GM23338 (cell line): ENCODE measurements around the gene MRGPRE. TPM values are rescaled to one million over a fixed set of nuclear protein-coding genes. Genes with fewer than 3 reads are reported as not detected.
A peak's percentile ranks its signal among the peaks of the same experiment; 100 is the strongest.

Source experiments
- ATAC-seq: fragments of 200-7000 bp; cut with Tn5 transposase; 3 replicates; pipeline ENCODE4 v1.9.1; 2020
- DNase-seq: peaks from one replicate; pipeline ENCODE4 v3.0.0-alpha.2; 2015; ENCODE audit warnings: low spot score
- H2AFZ ChIP-seq: fragments of 200-600 bp; sonication (generic); 2 replicates; pipeline ENCODE4 v1.8.0; 2016; ENCODE audit warnings: antibody characterized with exemption, mild to moderate bottlenecking, moderate library complexity
- H3F3A ChIP-seq: fragments of 200-600 bp; sonication (generic); replicated peaks from 2 replicates; pipeline ENCODE4 v1.8.0; 2017; ENCODE audit warnings: antibody characterized with exemption, mixed run types, low read depth
- H3K27ac ChIP-seq: fragments of 200-600 bp; sonication (generic); 2 replicates; pipeline ENCODE4 v1.6.1; 2016; ENCODE audit warnings: low read depth
- H3K27me3 ChIP-seq: fragments of 200-600 bp; sonication (generic); 2 replicates; pipeline ENCODE4 v1.8.0; 2016; ENCODE audit warnings: mild to moderate bottlenecking, mixed run types, moderate library complexity; ENCODE audit not compliant: insufficient read depth
- H3K36me3 ChIP-seq: fragments of 200-600 bp; sonication (generic); 2 replicates; pipeline ENCODE4 v1.8.0; 2016; ENCODE audit warnings: mild to moderate bottlenecking; ENCODE audit not compliant: insufficient read depth
- H3K4me1 ChIP-seq: fragments of 200-600 bp; sonication (generic); 2 replicates; pipeline ENCODE4 v1.8.0; 2016; ENCODE audit warnings: mild to moderate bottlenecking, moderate library complexity; ENCODE audit not compliant: insufficient read depth
- H3K4me2 ChIP-seq: fragments of 200-600 bp; sonication (generic); 2 replicates; pipeline ENCODE4 v1.7.1; 2017; ENCODE audit warnings: mixed run types
- H3K4me3 ChIP-seq: fragments of 200-600 bp; sonication (generic); 2 replicates; pipeline ENCODE4 v1.6.1; 2016; ENCODE audit warnings: mixed run types
- H3K79me2 ChIP-seq: fragments of 200-600 bp; sonication (generic); replicated peaks from 2 replicates; pipeline ENCODE4 v1.8.0; 2017; ENCODE audit warnings: mild to moderate bottlenecking; ENCODE audit not compliant: insufficient read depth
- H3K9me2 ChIP-seq: fragments of 200-600 bp; sonication (generic); 2 replicates; pipeline ENCODE4 v1.8.0; 2017; ENCODE audit not compliant: insufficient read depth
- H4K20me1 ChIP-seq: fragments of 200-600 bp; sonication (generic); replicated peaks from 2 replicates; pipeline ENCODE4 v1.8.0; 2017; ENCODE audit warnings: mild to moderate bottlenecking; ENCODE audit not compliant: insufficient read depth
- H3K27ac Mint-ChIP-seq: 2 replicates; pipeline ENCODE4 v1.8.0; 2020; ENCODE audit warnings: inconsistent platforms, mild to moderate bottlenecking, moderate library complexity, mixed read lengths
- H3K27me3 Mint-ChIP-seq: 3 replicates; pipeline ENCODE4 v1.8.0; 2022; ENCODE audit warnings: low read depth, mild to moderate bottlenecking, moderate library complexity, mixed read lengths, inconsistent platforms; ENCODE audit not compliant: insufficient read depth, poor library complexity
- H3K36me3 Mint-ChIP-seq: 3 replicates; pipeline ENCODE4 v1.8.0; 2021; ENCODE audit warnings: low read depth, mild to moderate bottlenecking, inconsistent platforms, moderate library complexity, mixed read lengths
- H3K4me1 Mint-ChIP-seq: 3 replicates; pipeline ENCODE4 v1.8.0; 2020; ENCODE audit warnings: mild to moderate bottlenecking, inconsistent platforms, mixed read lengths
- H3K4me3 Mint-ChIP-seq: 3 replicates; pipeline ENCODE4 v1.8.0; 2021; ENCODE audit warnings: moderate library complexity, mild to moderate bottlenecking, inconsistent platforms, mixed read lengths
- H3K9me3 Mint-ChIP-seq: 3 replicates; pipeline ENCODE4 v1.8.0; 2020; ENCODE audit warnings: moderate library complexity, mild to moderate bottlenecking, inconsistent platforms, mixed read lengths
- CREB1 ChIP-seq: fragments of 250-450 bp; sonication (Bioruptor Pico); IDR thresholded peaks from 2 replicates; pipeline ENCODE4 v1.5.0; 2020; ENCODE audit warnings: low read depth, mild to moderate bottlenecking, moderate library complexity
- CTCF ChIP-seq, 2 experiments: fragments of 200-600 bp in 1 of 2; sonication (generic) in 1 of 2; conservative IDR thresholded peaks; 2 replicates each; pipeline versions ENCODE4 v1.5.1 to v1.6.1; 2016 to 2017; ENCODE audit warnings: antibody characterized with exemption in 2 of 2, low read depth in 2 of 2, mild to moderate bottlenecking in 2 of 2, moderate library complexity in 1 of 2
- EZH2 ChIP-seq: fragments of 200-600 bp; sonication (generic); IDR thresholded peaks from one replicate; pipeline ENCODE4 v1.8.0; 2017; ENCODE audit warnings: antibody characterized with exemption, mild to moderate bottlenecking, low read depth; ENCODE audit not compliant: unreplicated experiment
- JUNB ChIP-seq: IDR thresholded peaks from one replicate; pipeline ENCODE4 v1.6.1; 2016; ENCODE audit warnings: antibody characterized with exemption; ENCODE audit not compliant: unreplicated experiment
- NANOG ChIP-seq: IDR thresholded peaks from 2 replicates; pipeline ENCODE4 v1.6.1; 2016; ENCODE audit warnings: antibody characterized with exemption, borderline replicate concordance
- POLR2AphosphoS5 ChIP-seq: IDR thresholded peaks from 2 replicates; pipeline ENCODE4 v1.6.1; 2016; ENCODE audit warnings: antibody characterized with exemption, low read depth
- ZNF114 ChIP-seq: fragments of 250-450 bp; sonication (Bioruptor Pico); IDR thresholded peaks from 2 replicates; pipeline ENCODE4 v1.5.0; 2020; ENCODE audit warnings: mild to moderate bottlenecking, moderate library complexity
- polyA plus RNA-seq: library from polyadenylated mRNA; unstranded; fragments of >200 nt; fragmentation: Nextera tagmentation; extraction: Ambion mirVana; gene quantifications from 2 replicates; pipeline ENCODE4 v1.2.1, GENCODE V29; 2016
- total RNA-seq: library from RNA; depleted of rRNA; stranded (reverse); fragments of >200 nt; shearing (Covaris generic); gene quantifications from 2 replicates; pipeline ENCODE4 v1.2.3, GENCODE V29; 2014
- TF ChIP-seq, protein P1 (sequence below): IDR thresholded peaks from 2 replicates; pipeline ENCODE4 v1.6.1; 2016; ENCODE audit warnings: antibody characterized with exemption

The MRGPRE gene
- total and polyA plus RNA-seq, 2 experiments from 2014 or later: not detected

GRCh38 chr11:3232956-3233355 lies 739 bp upstream of the MRGPRE start:
- Histone ChIP-seq H3K27ac (no peak overlapping the region), H4K20me1 (no peaks in the 10 kb centered on the region), H3K36me3 (no peaks in the 10 kb centered on the region), H3K27me3 (no peaks in the 10 kb centered on the region), H3K4me1 (peaks cover 11% of the 10 kb centered on the region), H3F3A (no peaks in the 10 kb centered on the region), H3K9me2 (0 out of 2 replicates have a peak, but pooled peaks cover 3% of the 10 kb centered on the region), H2AFZ (peak overlapping the region; percentile 94; the same call in 1 of the 2 replicates), H3K4me3 (no peak overlapping the region), H3K4me2 (no peak overlapping the region), H3K79me2 (no peaks in the 10 kb centered on the region)
- DNase-seq (no peak), ATAC-seq (no peak)
- H3K9me3 Mint-ChIP-seq: no peaks in the 10 kb centered on the region; the same call in 2 of the 3 replicates
- H3K27me3 Mint-ChIP-seq: peaks cover 6% of the 10 kb centered on the region
- no peaks in the 10 kb centered on the region for H3K36me3 Mint-ChIP-seq
- no peak for TF ChIP-seq POLR2AphosphoS5
- H3K4me1 Mint-ChIP-seq: peaks cover 8% of the 10 kb centered on the region; the same call in 2 of the 3 replicates
- H3K27ac Mint-ChIP-seq: no peak overlapping the region
- no peak overlapping the region for H3K4me3 Mint-ChIP-seq

GRCh38 chr11:3231550-3231850 lies 717 bp downstream of the MRGPRE start:
- H4K20me1 ChIP-seq: no peaks in the 10 kb centered on the region
- H3K4me2 ChIP-seq: no peak overlapping the region
- H3K79me2 ChIP-seq: no peaks in the 10 kb centered on the region
- H2AFZ ChIP-seq: no peak overlapping the region
- 0 out of 2 replicates have a peak, but pooled peaks cover 3% of the 10 kb centered on the region for H3K9me2 ChIP-seq
- H3K27me3 Mint-ChIP-seq: peaks cover 5% of the 10 kb centered on the region
- TF ChIP-seq, protein P1, sequence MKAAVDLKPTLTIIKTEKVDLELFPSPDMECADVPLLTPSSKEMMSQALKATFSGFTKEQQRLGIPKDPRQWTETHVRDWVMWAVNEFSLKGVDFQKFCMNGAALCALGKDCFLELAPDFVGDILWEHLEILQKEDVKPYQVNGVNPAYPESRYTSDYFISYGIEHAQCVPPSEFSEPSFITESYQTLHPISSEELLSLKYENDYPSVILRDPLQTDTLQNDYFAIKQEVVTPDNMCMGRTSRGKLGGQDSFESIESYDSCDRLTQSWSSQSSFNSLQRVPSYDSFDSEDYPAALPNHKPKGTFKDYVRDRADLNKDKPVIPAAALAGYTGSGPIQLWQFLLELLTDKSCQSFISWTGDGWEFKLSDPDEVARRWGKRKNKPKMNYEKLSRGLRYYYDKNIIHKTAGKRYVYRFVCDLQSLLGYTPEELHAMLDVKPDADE: no peak
- TF ChIP-seq ZNF114 (no peak), EZH2 (no peak), POLR2AphosphoS5 (no peak), JUNB (no peak), CTCF (conservative IDR thresholded peaks at IDR 0.05; ENCODE audit: low read depth in 2 of 2) (no peak), CREB1 (no peak), NANOG (no peak)
- H3K36me3 ChIP-seq: no peaks in the 10 kb centered on the region
- ATAC-seq (no peak), DNase-seq (no peak)
- no peaks in the 10 kb centered on the region for H3K4me1 Mint-ChIP-seq
- H3K27ac ChIP-seq: no peak overlapping the region
- H3K27me3 ChIP-seq: no peaks in the 10 kb centered on the region
- H3K27ac Mint-ChIP-seq: no peak overlapping the region
- no peaks in the 10 kb centered on the region for H3F3A ChIP-seq
- H3K9me3 Mint-ChIP-seq: no peaks in the 10 kb centered on the region; the same call in 2 of the 3 replicates
- H3K4me3 Mint-ChIP-seq: no peak overlapping the region
- no peak overlapping the region for H3K4me3 ChIP-seq
- no peaks in the 10 kb centered on the region for H3K36me3 Mint-ChIP-seq
- no peaks in the 10 kb centered on the region for H3K4me1 ChIP-seq
